ENCODE measurements around the gene ITGA8.

The ITGA8 gene

DNA sequence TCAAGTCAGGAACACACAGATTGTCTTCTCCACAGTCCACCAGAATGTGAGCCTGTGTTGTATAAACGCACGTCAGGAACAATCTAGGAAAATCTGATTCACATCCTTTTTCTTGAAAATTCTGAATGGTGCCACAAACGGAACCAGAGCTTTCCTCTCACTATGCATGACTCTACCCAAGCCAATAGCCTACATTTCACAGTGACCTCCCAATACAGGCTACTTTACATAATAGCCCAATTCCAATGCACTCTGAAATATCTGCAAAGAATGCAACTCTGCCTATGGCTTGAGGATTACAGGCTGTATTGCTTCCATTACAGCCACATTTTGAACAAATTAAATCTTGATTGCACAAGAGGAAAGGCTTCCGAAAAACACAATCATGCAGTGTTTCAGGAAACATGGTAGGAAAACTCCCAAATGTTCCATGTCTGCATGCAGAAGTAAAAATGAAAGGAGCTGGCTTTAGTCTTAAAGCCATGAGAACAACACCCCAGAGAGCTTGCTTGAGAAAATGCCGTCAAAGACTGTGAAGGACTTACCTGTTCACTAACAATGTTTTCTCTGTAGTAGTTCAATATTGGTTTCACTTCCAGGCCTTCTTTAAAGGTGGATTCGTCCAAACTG is 113.9 kb downstream of the ITGA8 start:
- TF ChIP-seq, protein P1, sequence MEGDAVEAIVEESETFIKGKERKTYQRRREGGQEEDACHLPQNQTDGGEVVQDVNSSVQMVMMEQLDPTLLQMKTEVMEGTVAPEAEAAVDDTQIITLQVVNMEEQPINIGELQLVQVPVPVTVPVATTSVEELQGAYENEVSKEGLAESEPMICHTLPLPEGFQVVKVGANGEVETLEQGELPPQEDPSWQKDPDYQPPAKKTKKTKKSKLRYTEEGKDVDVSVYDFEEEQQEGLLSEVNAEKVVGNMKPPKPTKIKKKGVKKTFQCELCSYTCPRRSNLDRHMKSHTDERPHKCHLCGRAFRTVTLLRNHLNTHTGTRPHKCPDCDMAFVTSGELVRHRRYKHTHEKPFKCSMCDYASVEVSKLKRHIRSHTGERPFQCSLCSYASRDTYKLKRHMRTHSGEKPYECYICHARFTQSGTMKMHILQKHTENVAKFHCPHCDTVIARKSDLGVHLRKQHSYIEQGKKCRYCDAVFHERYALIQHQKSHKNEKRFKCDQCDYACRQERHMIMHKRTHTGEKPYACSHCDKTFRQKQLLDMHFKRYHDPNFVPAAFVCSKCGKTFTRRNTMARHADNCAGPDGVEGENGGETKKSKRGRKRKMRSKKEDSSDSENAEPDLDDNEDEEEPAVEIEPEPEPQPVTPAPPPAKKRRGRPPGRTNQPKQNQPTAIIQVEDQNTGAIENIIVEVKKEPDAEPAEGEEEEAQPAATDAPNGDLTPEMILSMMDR (IDR thresholded peaks at IDR 0.05) = no peak

DNA sequence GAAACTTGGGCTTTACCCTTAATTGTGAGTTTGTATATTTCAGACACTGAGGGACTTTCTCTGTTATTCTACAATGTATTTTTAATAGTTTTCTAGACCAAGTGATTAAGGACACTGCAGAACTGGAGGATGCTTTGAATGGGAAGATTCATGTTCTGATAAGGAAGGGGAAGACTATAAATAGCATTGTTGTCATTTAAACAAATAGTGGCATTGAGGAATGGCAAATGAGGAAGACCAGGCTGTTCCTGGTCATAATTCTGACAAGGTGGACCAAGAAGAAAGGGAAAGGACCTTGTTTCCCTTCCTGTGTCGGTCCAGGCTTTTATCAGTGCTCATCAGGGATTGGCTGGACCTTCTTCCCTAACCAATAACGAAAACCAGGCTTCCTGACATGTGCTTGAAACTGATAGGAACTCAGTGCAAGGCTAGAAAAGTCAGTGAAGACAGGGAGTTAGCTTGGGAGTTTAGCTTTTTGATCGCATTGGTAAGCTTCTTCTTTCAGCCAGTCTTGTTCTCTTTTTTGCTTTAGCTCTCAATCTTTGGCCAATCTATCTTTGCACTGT is 116.2 kb downstream of the ITGA8 start:
- TF ChIP-seq, protein P1 (IDR thresholded peaks at IDR 0.05) = no peak

DNA sequence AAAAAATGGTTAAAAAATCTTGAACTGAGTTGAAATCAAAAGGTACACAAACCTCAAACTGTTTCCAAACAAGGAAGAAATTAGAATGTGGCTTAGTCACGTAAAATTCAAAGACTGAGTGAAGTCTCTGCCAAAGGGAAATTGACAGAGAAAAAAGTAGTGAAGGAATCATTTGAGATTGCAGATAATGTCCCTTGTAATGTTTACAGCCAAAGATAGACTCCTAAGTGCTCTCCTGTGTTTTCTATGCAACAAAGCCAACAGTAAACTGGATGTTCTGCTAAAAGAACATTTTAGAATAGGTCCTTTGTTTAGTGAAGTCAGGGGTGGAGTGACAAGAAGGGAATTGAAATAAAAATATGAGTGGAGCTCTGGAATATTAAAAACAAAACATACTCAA is 117.9 kb downstream of the ITGA8 start:
- TF ChIP-seq, protein P1 (IDR thresholded peaks at IDR 0.05) = no peak

DNA sequence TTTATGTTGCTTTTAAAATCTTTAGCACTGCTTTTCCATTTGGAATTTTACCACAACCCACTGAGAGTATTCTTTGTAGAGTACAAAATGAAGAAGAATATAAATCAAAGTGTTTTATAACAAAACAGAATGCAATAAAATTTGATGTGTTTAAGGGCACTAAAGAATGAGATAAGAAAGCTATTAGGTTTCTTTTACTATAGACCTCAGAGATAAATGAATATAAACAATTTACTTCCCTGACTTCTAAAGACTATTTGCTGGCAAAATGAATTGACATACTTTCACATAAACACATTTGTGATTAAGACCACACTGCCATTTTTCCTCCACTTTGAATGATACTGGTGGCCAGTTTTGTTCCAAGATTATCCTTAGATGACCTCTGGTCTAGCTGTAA is 124.5 kb downstream of the ITGA8 start:
- TF ChIP-seq, protein P1 (IDR thresholded peaks at IDR 0.05) = no peak

DNA sequence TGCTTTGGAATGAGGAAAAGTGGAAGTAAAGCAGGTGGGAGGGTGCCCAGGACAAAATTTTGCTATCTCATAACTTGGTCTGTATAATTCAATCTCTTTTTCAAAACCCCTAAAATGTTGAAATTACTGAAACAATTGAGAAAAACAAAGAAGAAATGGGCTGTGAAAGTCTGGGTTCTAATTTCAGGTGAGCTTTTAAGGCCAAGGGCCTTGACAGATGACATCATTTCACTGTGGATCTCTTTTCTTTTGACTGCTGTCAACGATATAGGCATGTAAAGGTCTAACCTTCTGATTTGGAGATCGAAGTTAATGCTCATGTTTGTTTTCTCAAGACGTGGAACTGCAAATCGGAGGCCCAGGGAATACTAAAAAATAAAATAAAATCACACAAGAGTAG is 127.8 kb downstream of the ITGA8 start:
- TF ChIP-seq, protein P1 (IDR thresholded peaks at IDR 0.05) = no peak

GRCh38 chr10:15591431-15591830 is 128.3 kb downstream of the ITGA8 start:
- TF ChIP-seq, protein P1 (IDR thresholded peaks at IDR 0.05) = no peak

- TF ChIP-seq, protein P1 (IDR thresholded peaks at IDR 0.05) = no peak
Observed at GRCh38 chr10:15588635-15589508, 130.8 kb downstream of the ITGA8 start.
